Measurements from ENCODE around the gene SF3A2. TPM values are rescaled to one million over a fixed set of nuclear protein-coding genes. Genes with fewer than 3 reads are reported as not detected.

Gene SF3A2
- total and polyA plus RNA-seq, 2 donors (not counting 3 experiments of a cell fraction or from before 2014, with no cell fraction given): 21.5 to 164 TPM

- ChIA-PET CTCF (interaction anchor here (0.8 to 1.5 kb wide), 2 partner anchors 39 to 334 kb away, joined by 3 to 7 read pairs; no protein-coding TSS in a partner anchor), POLR2A (no interaction called here)
- H3K79me2 ChIP-seq (ENCODE audit: control insufficient read depth, insufficient read depth, low read length): peaks cover 21% of the 10 kb centered on the region
- no peaks in the 10 kb centered on the region for H3K9me1 ChIP-seq (replicated peaks; ENCODE audit: control insufficient read depth, extremely low read depth, insufficient read depth, low read length)
- H3K4me1 ChIP-seq (ENCODE audit: control insufficient read depth, extremely low read depth, insufficient read depth, low read length): peaks cover 25% of the 10 kb centered on the region
- H3K9me3 ChIP-seq (replicated peaks; ENCODE audit: control insufficient read depth, insufficient read depth, low read length): no peaks in the 10 kb centered on the region
- TF ChIP-seq MYC (IDR thresholded peaks at IDR 0.05; ENCODE audit: low read depth, low read length) (no peak), POLR2AphosphoS5 (IDR thresholded peaks at IDR 0.05; ENCODE audit: insufficient read depth, low read depth, low read length) (no peak), CTCF (IDR thresholded peaks at IDR 0.05; ENCODE audit: extremely low read depth in 1 of 2, insufficient read depth in 1 of 2, low read depth in 1 of 2, low read length in 2 of 2) (no peak), POLR2A (IDR thresholded peaks at IDR 0.05; ENCODE audit: low read depth, low read length) (no peak), MAX (IDR thresholded peaks at IDR 0.05; ENCODE audit: insufficient read depth, insufficient read length) (no peak), EZH2 (IDR thresholded peaks at IDR 0.05; ENCODE audit: borderline replicate concordance, low read depth, low read length, severe bottlenecking) (no peak), GATA2 (IDR thresholded peaks at IDR 0.05; ENCODE audit: insufficient read depth, insufficient read length, low read depth, low read length) (no peak), FOS (IDR thresholded peaks at IDR 0.05; ENCODE audit: borderline replicate concordance, insufficient read depth, low read length) (no peak), JUN (IDR thresholded peaks at IDR 0.05; ENCODE audit: borderline replicate concordance, insufficient read depth, insufficient read length, low read depth) (no peak)
- H3K9ac ChIP-seq (replicated peaks; ENCODE audit: extremely low read depth, insufficient read depth, low read length): no peak overlapping the region
- FAIRE-seq (no peak), DNase-seq (ENCODE audit: low read depth, low spot score) (no peak)
- H3K4me3 ChIP-seq (replicated peaks in 1 of 3; ENCODE audit: insufficient read depth in 1 of 3, low read depth in 1 of 3, low read length in 3 of 3): no peak overlapping the region
- no peak overlapping the region for H2AFZ ChIP-seq (ENCODE audit: low read depth, low read length)
- H4K20me1 ChIP-seq (replicated peaks; ENCODE audit: control insufficient read depth, extremely low read depth, insufficient read depth, low read length): no peaks in the 10 kb centered on the region
- H3K36me3 ChIP-seq (ENCODE audit: control insufficient read depth in 2 of 2, extremely low read depth in 1 of 2, insufficient read depth in 2 of 2, low read length in 2 of 2): peaks cover 2 to 12% of the 10 kb centered on the region in 2 experiments
- H3K4me2 ChIP-seq (ENCODE audit: insufficient read depth, low read length): no peak overlapping the region
- H3K27me3 ChIP-seq (ENCODE audit: control insufficient read depth in 2 of 2, insufficient read depth in 2 of 2, low read length in 2 of 2): peaks cover 0 to 5% of the 10 kb centered on the region in 2 experiments
- no TSS peak for BruUV-seq (replicated peaks)
- dilution Hi-C loops (cut with MboI; ENCODE audit: extremely low pct_ligation_motif_present, low sequenced_read_pairs) (no loop called here), intact Hi-C loops (cut with micrococcal nuclease) (no loop called here)
- no peak overlapping the region for H3K27ac ChIP-seq (ENCODE audit: insufficient read depth, low read depth, low read length)
Observed at GRCh38 chr19:2277138-2277537, 40.5 kb downstream of the SF3A2 start.

Measured in endothelial cell of umbilical vein (primary cell).